Pulmonary artery endothelial cell (primary cell): ENCODE results near the gene PACS1. TPM values are rescaled to one million over a fixed set of nuclear protein-coding genes. Genes with fewer than 3 reads are reported as not detected.
"Not testable (repeated sequence)": the region's sequence is repeated elsewhere in the genome, so short reads cannot be mapped to it uniquely, and the experiment has no call there.

ENCODE experiments used
- DNase-seq: peaks from one replicate; pipeline ENCODE4 v3.0.0-alpha.2; 2011; ENCODE audit warnings: low read depth, low spot score
- total RNA-seq: library from RNA; depleted of rRNA; stranded (reverse); fragments of >200 nt; gene quantifications from 2 replicates; pipeline ENCODE4 v1.2.3, GENCODE V29; 2014

Gene PACS1
- total RNA-seq, 1 donor from 2014 or later = 17.5 TPM

- no peak for DNase-seq
Observed at GRCh38 chr11:66272596-66272995, 202.5 kb downstream of the PACS1 start.

- no peak for DNase-seq
Observed at GRCh38 chr11:66274219-66274618, 204.1 kb downstream of the PACS1 start.

GRCh38 chr11:66275396-66275795 lies 205.3 kb downstream of the PACS1 start:
- DNase-seq = no peak

DNA sequence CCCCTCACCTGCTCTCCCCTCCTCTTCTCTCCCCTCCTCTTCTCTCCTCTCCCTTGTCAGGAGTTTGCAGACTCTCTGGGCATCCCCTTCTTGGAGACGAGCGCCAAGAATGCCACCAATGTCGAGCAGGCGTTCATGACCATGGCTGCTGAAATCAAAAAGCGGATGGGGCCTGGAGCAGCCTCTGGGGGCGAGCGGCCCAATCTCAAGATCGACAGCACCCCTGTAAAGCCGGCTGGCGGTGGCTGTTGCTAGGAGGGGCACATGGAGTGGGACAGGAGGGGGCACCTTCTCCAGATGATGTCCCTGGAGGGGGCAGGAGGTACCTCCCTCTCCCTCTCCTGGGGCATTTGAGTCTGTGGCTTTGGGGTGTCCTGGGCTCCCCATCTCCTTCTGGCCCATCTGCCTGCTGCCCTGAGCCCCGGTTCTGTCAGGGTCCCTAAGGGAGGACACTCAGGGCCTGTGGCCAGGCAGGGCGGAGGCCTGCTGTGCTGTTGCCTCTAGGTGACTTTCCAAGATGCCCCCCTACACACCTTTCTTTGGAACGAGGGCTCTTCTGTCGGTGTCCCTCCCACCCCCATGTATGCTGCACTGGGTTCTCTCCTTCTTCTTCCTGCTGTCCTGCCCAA lies 206.0 kb downstream of the PACS1 start:
- no peak for DNase-seq

DNA sequence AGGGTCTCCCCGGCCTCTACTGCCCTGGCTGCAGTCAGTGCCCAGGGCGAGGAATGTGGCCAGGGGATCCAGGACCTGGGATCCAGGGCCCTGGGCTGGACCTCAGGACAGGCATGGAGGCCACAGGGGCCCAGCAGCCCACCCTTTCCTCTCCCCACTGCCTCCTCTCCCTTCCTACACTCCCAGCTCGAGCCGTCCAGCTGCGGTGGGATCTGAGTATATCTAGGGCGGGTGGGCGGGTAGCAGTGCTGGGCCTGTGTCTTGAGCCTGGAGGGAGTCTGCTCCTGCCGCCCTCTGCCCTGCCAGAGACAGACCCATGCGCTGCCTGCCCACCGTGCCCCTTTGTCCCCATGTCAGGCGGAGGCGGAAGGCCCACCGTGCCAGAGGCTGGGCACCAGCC lies 206.5 kb downstream of the PACS1 start:
- DNase-seq = not testable (repeated sequence)

- not testable (repeated sequence) for DNase-seq
Observed at GRCh38 chr11:66277064-66277463, 207.0 kb downstream of the PACS1 start.

- no peak for DNase-seq
Observed at GRCh38 chr11:66277471-66278362, 207.6 kb downstream of the PACS1 start, which contains the start of gene CNIH2. Gene CNIH2, plus strand, starts transcription at chr11:66278175. Its CDS starts 282 bp downstream, at chr11:66278457.

DNA sequence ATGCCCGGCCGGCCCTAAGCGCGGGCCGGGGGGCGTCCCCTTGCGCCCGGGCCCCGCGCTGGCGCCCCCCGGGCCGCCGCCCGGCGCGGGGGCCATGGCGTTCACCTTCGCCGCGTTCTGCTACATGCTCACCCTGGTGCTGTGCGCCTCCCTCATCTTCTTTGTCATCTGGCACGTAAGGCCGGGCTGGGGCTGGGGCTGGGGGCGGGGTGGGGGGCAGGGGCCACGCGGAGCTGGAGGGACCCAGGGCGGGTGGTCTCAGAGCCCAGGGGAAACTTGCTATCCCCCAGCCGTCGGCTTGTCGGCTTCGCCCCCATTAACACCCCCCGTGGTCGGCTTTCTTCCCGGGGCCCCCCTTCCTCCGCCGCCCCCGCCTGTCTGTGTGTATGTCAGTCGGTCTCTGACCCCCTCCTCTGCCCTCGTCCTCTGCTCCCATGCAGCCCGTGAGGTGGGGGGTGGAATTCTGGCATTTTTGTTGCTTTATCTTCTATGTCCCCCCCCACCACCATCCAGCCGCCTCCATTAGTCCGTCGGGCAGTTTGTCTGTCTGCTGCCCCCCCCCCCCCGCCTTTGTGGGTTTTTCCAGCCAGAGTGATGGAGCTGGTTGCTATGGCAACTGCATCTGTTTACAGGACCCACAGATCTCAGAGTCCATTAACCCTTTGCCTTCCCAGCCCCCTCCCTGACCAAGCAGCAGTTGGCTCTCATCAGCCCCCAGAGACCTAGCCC lies 208.5 kb downstream of the PACS1 start:
- DNase-seq = no peak

- no peak for DNase-seq
Observed at GRCh38 chr11:66279092-66279734, 209.1 kb downstream of the PACS1 start.

DNA sequence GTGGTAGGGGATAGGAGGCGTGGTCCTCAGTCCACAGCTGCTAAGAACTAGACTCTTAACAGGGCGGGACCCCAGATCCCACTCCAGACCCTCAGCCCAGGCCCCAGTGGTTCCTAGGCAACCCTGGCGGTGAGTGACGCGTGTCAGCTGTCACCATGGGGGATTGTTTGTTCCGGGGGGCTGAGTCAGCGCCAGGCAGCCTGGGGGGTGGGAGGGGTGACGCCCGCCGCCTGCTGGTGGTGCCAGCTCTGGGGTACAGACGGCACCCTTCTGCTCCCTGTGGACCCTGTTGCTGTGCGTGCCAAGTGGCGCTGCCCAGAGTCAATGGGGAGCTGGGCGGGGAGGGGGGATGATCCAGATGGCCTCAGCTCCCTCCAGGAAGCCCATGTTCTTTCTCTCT lies 210.4 kb downstream of the PACS1 start:
- no peak for DNase-seq

DNA sequence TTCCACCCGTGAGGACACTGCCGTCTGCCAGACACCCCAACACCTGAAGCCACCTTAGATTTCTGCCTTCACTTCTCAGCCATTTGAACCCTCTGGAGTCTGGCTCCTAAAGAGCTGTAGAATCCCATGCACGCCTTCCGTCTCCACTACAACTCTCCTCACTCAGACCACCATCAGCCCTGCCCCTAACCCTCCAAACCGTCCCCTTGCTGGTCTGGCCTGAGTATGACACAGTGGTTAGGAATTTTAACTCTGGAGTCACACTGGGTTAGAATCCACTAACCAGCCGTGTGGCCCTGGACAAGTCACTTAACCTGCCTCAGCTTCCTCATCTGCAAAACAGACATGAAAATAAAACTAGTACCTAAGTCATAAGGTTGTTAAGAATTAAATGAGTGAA lies 210.9 kb downstream of the PACS1 start:
- no peak for DNase-seq

DNA sequence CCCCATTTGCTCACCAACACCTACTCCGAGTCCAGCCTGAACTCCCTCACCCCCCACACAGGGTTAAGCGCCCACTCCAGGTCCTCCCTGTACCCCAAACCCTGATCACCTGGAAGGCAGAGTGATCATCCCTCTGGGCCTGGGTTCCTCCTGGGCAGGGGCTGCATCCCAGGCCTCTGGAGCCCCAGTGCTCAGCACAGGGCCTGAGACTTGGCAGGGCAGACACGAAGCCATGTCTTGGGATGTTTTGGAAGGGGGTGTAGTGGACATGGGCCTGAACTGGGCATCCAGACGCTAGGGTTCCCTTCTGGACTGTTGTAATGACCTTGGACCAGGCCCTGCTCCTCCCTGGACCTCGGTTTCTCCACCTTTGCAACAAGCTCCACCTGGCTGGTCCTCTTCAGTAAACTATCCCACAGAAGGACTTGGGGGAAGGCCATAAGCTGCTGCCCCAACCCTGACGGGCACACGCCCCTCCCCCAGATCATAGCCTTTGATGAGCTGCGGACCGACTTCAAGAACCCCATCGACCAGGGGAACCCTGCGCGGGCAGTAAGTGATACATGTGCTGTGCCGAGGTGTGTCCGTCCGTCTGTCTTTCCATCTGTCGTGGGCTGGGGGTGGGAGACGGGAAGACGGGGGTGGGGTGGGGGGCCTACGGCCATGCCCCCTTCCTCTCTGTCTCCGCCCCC lies 211.8 kb downstream of the PACS1 start:
- no peak for DNase-seq

GRCh38 chr11:66282468-66283455 lies 212.7 kb downstream of the PACS1 start:
- DNase-seq = peak; percentile 85

- DNase-seq = no peak
Observed at GRCh38 chr11:66283461-66284105, 213.5 kb downstream of the PACS1 start.

GRCh38 chr11:66284526-66285078 lies 214.5 kb downstream of the PACS1 start:
- DNase-seq = no peak

DNA sequence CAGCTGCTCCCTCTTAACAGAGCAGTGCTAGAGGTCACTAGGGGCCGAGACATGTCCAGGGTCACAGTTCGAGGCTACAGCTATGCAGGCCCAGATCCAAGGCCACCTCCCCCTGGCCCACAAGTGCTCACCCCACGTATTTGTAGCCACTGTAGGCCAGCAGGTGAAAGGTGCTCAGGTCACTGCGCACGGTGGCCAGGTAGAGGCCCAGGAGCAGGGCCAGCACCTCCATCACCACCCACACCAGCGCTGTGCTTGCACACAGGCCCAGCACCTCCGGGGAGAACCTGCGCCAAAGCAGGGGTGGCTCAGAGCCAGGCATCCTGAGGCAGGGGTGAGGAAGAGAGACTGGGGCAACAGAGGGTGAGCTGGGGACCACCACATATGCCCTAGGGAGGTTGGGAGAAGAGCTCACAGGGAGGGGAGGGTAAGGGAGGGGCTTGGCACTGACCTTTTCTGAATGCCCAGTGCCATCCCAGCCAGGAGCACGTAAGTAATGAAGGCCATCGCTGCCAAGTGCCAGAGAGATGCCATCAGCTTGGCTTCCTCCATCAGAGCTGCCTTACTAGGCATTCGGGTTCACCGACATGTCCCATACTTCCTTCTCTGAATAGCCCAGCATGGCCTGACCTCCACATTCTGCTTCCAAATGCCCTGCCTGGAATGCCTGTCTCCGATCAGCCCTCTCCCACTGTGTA lies 215.3 kb downstream of the PACS1 start:
- DNase-seq = no peak

DNA sequence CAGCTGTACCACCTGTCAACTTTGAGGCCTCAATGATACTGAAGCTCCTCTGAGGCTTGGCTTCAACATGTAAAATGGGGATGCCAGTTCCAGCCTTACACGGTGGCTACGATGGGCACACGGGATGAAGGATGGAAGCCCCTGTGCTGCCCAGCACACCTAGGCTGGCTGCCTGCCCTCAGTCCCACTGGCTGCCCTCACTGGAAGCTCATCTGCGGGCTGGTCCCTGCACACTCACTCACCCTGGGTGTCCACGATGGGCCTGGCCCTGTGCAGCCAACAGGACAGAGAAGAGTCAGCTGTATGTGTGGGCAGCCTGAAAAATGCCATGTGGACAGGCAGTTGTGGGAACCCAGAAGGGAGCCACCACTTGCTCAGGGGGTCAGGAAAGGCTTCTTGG lies 216.6 kb downstream of the PACS1 start:
- no peak for DNase-seq

DNA sequence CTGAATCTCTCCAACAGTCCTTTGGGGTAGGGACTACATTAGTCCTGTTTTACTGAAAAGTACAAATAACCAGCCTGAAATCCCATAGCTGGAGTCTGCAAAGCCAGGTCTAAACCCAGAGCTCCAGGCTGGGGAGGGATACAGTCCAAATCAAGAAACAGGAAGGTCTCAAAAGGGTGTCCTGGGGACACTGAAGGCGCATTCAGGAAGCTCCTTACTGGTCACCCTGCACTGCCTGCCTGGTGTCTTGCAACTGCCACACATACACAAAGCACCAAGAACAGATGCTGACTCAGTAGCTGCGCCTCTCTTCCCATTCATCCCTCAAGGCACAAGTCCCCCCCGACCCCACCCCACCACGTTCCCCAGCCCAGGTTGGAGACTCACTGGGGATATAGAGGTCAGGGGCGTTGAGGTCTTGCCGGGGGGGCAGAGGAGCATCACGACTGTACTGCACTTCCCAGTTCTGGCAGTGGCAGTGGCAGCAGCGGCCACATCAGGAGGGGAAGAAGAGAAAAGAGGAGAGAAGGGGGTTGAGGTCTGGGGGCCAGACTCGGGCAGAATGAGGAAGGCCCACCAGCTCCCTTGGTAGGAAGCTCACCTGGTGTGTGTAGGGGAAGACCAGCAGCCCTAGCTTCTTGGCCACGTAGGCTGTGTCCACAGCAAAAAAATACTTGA lies 217.3 kb downstream of the PACS1 start:
- DNase-seq = no peak
